ENCODE data around the gene SELENOI. TPM values are rescaled to one million over a fixed set of nuclear protein-coding genes. Genes with fewer than 3 reads are reported as not detected.
"Not testable (repeated sequence)": the region's sequence is repeated elsewhere in the genome, so short reads cannot be mapped to it uniquely, and the experiment has no call there.

Gene SELENOI
- total RNA-seq, 1 donor: 14.6 TPM

GRCh38 chr2:26356771-26357170 lies 10.8 kb downstream of the SELENOI start:
- DNase-seq (ENCODE audit: low read depth): no peak
- TF ChIP-seq CTCF (IDR thresholded peaks at IDR 0.05; ENCODE audit: insufficient read depth, low read length): no peak
- H3K4me3 ChIP-seq (ENCODE audit: low read depth, low read length): no peak overlapping the region

DNA sequence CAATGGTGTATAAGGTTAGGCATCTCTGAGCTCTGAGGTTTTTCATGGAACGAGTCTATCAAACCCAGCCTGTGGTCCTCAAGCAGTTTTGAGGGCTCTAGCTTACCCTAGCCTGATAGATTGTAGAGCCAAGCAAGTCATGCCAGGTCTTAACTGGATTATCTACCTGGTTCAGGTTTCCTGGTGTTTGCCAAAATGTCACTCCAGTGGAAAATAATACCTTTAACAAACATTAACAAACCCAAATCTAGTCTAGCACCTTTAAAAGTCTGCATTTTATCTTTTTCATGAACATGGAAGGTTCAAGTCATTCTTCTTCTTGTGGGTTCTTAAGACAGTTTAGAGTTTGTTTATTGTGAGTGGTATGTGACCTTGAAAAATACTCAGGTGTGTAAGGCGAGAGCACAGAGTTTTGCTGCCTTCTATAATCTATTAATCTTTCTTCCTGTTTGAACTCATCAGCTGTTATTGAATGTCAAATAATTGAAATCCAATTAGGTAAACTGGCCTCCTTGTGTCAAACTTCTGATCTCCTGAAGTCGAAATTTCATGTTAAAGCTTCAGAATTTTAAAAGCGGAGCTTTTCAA lies 14.0 kb downstream of the SELENOI start:
- H3K4me3 ChIP-seq (ENCODE audit: low read depth, low read length): no peak overlapping the region
- TF ChIP-seq CTCF (IDR thresholded peaks at IDR 0.05; ENCODE audit: insufficient read depth, low read length): no peak
- DNase-seq (ENCODE audit: low read depth): no peak

DNA sequence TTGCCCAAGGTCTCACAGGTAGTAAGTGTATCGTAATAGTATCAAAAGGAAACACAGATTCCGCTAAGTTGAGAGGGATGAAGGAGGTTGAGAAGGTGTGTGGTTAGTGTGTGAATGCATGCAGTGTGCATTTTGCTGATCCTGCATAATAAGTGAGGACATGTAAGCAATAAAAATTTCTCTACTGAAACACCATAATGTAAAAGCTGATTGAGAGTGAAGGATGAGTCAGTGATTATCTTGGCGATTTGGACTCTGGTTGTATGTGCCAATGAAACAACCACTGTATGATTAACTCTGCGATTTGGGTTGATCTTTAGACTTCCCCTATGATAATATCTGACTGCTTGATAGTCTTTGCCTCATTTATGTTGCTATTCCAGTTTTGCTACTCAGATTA lies 17.4 kb downstream of the SELENOI start:
- peak; percentile 51 for DNase-seq (ENCODE audit: low read depth)
- TF ChIP-seq CTCF (IDR thresholded peaks at IDR 0.05; ENCODE audit: insufficient read depth, low read length): no peak
- no peak overlapping the region for H3K4me3 ChIP-seq (ENCODE audit: low read depth, low read length)

- TF ChIP-seq CTCF (IDR thresholded peaks at IDR 0.05; ENCODE audit: insufficient read depth, low read length): no peak
- H3K4me3 ChIP-seq (ENCODE audit: low read depth, low read length): no peak overlapping the region
- DNase-seq (ENCODE audit: low read depth): no peak
These were observed 18.0 kb downstream of the SELENOI start for GRCh38 chr2:26363958-26364357.

- TF ChIP-seq CTCF (IDR thresholded peaks at IDR 0.05; ENCODE audit: insufficient read depth, low read length): no peak
These were observed 18.7 kb downstream of the SELENOI start for GRCh38 chr2:26364669-26365068.

DNA sequence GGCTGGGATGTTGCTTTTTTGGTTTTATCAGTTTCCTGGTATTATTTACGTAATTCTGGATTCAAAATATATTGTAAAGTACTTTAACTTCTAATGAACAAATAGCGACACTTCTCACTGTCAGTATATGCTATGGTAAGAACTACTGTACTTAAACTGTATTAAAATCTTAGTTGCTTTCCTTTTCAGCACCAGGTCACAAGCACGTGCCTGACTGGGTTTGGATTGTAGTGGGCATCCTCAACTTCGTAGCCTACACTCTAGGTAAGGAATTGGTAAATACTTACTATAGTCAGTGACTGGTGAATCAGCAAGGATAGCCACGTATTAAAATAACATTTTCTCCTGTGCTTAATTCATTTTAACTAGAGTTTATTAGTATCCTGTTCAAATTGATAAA lies 21.0 kb downstream of the SELENOI start:
- no peak for TF ChIP-seq CTCF (IDR thresholded peaks at IDR 0.05; ENCODE audit: insufficient read depth, low read length)
- DNase-seq (ENCODE audit: low read depth): no peak
- no peak overlapping the region for H3K4me3 ChIP-seq (ENCODE audit: low read depth, low read length)

More at GRCh38 chr2:26364669-26365068, 18.7 kb downstream of the SELENOI start:
- H3K4me3 ChIP-seq (ENCODE audit: low read depth, low read length): no peak overlapping the region
- no peak for DNase-seq (ENCODE audit: low read depth)

GRCh38 chr2:26369664-26370063 lies 23.7 kb downstream of the SELENOI start:
- H3K4me3 ChIP-seq (ENCODE audit: low read depth, low read length); DNase-seq (ENCODE audit: low read depth): not testable (repeated sequence)

- not testable (repeated sequence) for H3K4me3 ChIP-seq (ENCODE audit: low read depth, low read length); DNase-seq (ENCODE audit: low read depth)
These were observed 25.0 kb downstream of the SELENOI start for GRCh38 chr2:26370909-26371308.
